ENCODE data around the gene PUS7.
"Not testable (repeated sequence)": the region's sequence is repeated elsewhere in the genome, so short reads cannot be mapped to it uniquely, and the experiment has no call there.

The PUS7 gene

DNA sequence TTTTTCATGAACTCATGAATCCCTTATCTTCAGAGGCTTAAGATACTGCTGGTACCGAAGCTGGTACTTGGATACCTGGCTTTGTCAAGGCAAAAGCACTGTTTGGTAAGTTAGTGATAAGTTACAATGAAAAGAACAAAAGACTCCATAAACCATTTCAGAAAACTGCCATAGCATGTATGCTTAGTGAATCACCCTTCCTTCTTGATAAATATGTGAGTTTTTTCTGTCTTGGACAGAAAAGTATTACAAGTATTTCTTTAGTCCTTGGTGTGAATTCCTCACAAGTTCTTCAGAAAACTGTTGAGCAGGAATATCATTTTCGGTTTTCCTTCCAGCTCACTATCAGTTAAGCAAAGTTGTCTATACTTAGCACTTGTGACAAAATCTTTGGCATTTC lies 25.6 kb downstream of the PUS7 start:
- DNase-seq = no peak

DNA sequence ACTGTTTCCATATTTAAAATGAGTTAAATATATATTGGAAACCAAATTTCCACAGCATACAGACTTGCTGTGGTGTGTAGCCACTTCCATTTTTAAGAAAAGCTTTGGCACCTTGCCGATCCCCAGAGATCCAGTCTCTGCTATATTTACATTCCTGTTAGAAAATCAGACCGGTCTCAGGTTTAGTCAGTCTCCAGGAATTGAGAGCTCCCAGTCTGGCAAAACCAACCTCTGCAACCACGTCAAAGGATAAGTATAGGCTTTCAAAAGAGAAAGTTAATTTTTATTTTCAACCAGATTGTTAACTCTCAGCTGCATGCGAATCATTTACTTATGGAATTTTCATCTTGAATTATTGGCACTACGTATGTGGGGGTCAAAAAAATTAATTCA lies 28.2 kb downstream of the PUS7 start:
- DNase-seq = no peak

DNA sequence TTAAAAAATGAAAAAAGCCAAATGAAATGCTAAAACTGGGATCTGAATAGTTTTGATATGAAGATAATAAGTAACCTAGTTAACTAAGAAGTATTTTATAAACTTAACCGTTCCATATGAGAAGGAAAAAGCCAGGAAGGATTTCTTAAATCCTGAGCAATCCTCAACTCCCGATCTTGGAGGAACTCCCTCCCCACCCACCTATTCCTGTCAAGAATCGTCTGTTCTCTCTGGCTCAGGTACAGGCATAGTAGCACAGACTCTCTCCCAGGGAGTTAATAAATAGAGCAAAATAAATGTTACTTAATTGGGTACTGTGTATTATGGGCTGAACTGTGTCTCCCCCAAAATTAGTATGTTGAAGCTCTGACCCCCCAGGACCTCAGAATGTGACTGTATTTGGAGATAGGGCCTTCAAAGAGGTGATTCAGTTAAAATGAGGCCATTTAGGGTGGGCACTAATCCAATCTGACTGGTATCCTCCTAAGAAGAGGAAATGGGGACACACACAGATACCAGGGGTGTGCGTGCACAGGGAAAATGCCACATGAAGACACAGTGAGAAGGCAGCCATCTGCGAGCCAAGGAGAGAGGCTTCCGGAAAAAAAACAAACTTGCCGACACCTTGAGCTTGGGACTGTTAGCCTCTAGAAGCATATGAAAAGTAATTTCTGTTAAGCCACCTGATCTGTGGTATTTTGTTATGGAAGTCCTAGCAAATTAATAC lies 28.7 kb downstream of the PUS7 start:
- no peak for DNase-seq

DNA sequence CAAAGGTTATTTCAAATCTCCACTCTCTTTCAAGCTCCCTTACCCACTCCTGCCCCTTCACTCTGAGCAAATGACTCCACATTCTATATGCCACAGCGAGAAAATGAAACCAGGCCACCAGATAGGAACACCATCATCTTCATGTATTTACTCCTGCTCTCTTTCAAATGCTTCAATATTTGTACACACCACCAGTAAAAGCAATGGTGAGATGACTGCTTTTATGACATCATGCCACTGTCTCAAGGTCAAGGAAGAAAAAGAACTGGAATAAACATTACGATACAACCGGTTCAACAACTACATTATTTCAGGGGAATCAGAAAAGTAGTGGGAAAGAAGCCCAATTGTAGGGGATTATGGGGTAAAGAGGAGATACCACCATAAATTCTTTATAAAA lies 32.7 kb downstream of the PUS7 start:
- no peak for DNase-seq

DNA sequence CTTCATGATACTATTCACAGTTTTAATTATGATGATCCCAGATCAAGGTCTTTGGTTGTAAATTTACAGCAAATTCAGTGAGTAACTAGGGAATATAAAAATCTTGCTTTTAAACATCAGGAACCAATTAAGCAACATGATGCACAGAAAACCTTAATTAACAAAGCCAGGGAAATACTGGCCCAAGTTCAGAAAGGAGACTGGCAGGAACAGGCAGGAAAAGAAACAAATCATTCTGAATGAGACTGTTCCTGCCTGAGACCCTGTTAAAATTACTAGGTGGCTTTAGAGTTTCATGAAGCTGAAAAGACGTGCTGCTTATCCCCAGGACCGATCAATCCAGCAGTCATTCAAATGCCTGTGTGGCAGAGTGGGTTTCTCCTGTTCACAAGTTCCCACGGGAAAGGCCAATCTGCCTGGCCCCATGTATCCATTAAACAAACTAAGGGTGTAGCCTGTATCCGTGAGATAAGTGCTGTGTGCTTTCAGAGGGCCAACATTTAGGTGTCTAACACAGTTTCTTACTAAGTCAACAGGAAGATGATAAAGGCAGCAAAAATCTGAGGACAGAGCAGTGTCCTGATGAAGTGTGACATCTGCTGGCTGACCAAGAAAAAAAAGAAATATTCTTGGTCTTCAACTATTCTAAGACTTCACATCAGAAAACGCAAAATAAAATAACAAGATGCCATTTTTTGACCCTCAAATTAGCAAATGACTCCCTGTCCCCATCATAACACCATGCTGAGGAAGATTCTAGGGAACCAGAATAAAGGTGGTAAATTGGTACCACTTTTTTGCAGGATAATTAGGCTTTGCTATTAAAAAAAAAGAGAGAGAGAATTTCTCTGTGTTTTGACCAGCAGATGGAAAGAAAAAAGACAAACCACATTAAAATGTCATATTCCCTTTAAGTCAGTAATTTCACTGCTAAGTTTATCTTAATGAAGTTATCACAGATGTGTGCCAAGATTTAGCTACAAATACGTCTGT lies 34.2 kb downstream of the PUS7 start:
- no peak for DNase-seq

- DNase-seq = no peak
These were observed 41.1 kb downstream of the PUS7 start for GRCh38 chr7:105480931-105481330.

DNA sequence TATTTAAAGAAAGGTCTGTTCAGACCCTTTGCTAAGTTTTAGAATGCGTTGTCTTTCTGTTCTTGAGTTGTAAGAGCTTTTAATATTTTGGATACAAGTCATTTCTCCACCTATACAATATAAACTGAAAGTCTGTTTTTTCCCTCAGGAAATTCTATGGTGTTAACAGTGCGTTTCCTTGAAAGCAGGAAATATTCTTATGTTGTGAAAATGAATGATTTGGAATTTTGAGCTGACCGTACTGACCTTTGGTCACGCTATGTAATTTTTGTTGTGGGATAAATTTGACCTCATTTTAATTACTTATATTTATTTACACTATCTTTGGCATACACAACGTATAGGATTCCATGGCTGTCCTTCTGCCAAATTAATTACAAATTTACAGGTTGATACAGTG lies 43.5 kb downstream of the PUS7 start:
- no peak for DNase-seq

- no peak for DNase-seq
These were observed 44.2 kb downstream of the PUS7 start for GRCh38 chr7:105477908-105478307.

DNA sequence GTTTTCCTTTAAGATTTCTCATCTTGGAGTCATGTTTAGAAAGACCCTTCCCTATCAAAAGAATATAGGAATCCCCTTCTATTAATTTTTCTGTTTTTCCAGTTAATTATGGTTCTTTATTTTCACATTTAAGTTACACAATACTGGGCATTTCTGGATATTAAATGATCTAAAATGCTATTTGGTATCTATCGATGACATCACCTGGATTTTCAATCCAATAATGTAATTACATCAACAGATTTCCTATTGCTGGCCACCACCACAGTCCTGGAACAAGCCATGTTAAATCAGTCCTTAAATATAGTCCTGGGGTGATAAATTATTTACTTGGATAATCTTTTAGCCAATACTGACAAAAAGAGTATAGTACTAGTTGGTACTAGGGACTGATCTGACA lies 48.0 kb downstream of the PUS7 start:
- DNase-seq = no peak

- DNase-seq = no peak
These were observed 48.9 kb downstream of the PUS7 start for GRCh38 chr7:105473163-105473562.

DNA sequence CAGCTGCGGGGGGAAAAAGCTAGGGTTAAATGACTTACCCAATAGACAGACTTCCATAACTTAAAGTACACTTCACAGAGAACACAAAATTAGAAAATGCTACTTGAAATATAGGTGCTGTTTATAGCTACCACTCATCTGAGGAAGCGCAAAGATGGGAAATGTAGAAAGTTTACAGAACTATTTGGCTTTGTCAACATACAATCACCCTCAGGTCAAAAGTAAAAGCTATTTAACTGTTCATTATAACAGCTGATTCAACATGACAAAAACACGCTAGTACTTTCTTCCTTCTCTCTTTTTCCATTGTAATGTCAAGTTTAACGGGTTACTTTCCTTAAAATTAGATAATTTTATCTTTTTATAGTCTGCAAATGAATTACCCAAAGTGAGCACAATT lies 51.2 kb downstream of the PUS7 start:
- no peak for DNase-seq

- no peak for DNase-seq
These were observed 52.0 kb downstream of the PUS7 start for GRCh38 chr7:105470090-105470489.

DNA sequence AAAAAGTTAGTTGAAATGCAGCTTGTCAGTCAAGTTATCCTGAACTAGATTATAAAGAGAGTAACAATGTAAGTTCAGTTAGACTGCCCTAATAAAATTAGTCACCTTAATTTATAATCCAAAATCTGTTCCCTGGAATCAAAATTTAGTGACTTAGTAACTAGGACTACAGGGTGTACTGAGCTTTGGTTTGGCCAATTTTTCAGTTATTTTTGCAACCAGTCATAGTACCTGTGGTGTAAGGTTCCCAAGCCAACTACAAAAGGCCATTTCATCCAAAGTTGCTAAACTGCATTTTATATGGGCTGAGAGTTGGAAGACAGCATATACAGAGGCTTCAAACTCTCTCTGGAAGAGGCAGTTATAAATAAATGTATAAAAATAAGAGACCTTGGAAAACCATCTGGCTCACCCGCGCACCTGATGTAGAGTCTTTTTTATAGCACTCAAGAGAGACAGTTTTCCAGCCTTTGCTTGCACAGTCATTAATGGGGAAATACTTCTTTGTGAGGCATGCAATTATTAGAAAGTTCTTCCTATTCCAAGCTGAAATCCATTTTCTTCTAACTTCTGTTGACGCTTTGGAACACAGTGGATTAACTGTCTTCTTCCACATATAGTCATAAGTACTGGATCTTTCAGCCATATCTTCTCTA lies 59.2 kb downstream of the PUS7 start:
- no peak for DNase-seq

- DNase-seq = no peak
These were observed 60.6 kb downstream of the PUS7 start for GRCh38 chr7:105461518-105461917.

DNA sequence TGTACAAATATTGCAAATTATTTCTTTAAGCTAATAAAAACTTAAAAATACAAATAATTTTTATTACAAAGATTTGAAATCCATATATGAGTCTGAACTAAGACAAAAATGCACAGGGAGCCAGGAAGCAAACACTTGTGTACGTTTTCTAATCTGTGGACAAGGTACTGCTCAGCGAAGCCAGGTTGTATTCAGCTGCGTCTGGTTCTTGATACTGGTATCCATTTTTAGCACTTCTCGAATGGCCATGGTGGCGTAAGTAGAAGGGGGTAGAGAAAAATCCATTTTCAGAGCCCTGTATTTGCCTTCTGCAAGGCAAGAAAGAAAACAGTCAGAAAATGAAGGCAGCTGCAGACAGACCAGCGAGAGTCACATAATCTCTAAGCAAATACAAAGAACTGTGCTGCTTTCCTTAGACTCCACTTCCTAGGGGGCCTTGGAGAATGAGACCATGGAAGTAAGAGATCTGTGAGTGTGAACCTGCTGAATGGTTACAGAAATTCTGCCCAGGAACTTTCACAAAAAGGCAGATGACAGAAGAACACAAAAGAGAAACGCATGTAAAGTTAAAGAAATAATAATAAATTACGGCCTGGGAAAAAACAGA lies 64.3 kb downstream of the PUS7 start:
- DNase-seq = no peak

GRCh38 chr7:105454921-105455320 lies 67.2 kb downstream of the PUS7 start:
- no peak for DNase-seq

DNA sequence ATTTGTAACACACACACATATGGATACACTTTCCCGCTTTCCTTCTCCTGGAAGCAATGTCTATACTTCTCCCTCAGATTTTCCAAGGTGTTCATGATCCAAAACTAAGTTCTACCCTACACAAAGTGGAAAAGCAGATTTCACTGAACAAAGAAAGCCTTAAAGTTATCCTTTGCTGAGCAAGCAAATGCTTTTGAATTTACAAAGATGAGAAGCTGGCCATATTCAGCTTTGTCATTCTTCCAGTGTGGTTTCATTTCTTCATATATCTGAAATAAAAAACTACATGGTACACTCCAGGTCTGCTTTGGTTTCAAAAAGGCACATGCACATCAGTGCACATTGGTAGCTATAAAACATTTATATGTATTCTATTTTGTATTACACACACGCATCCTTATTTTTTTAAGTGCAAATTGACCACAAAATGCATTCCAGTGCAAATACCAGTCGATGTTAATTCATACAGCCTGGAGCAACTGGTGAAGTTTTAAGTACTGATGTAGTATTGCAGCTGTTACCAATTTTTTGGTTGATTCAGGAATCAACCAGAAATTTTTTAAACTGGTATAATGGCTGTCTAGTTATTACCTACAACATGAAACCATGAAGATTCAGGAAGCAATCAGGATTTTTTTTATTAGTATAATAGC lies 67.8 kb downstream of the PUS7 start:
- no peak for DNase-seq

- DNase-seq = no peak
These were observed 70.0 kb downstream of the PUS7 start for GRCh38 chr7:105452085-105452484.

- not testable (repeated sequence) for DNase-seq
These were observed 71.2 kb downstream of the PUS7 start for GRCh38 chr7:105450870-105451269.

DNA sequence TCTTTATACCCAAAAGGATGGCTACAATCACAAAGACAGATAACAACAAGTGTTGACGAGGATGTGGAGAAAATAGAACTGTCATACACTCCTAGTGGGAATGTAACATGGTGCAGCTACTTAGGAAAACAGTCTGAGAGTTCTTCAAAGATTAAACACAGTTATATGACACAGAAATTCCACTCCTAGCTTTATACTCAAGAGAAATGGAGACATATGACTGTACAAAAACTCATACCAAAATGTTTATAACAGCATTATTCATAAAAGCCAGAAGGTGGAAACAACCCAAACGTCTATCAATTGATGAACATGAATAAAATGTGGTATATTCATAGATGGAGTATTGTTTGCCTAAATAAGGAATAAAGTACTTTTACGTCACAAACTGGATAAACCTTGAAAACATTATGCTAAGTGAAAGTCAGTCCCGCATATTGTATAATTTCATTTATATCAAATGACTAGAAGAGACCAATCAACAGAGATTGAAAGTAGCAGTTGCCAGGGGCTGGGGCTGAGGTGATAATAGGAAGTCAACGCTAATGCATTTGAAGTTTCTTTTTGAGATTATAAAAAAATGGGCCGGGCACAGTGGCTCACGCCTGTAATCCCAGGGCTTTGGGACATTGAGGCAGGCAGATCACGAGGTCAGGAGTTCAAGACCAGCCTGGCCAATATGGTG lies 71.8 kb downstream of the PUS7 start:
- DNase-seq = no peak

DNA sequence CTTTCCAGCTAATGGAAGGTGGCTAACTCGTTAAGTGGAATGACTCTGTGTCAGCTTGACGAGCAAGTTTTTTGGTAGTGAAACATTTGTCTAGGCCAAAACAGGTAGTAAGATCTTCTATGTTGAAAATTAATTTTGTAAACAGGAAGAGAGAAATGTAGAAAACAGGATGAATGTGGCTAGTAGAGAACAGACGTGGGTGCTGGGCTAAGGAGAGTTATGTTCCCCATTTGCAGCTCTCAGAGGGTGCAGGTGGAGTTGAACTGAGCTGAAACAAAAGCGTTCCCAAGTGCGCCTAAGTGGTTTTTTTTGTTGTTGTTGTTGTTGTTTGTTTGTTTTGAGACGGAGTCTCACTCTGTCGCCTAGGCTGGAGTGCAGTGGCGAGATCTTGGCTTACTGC lies 73.9 kb downstream of the PUS7 start:
- no peak for DNase-seq

DNA sequence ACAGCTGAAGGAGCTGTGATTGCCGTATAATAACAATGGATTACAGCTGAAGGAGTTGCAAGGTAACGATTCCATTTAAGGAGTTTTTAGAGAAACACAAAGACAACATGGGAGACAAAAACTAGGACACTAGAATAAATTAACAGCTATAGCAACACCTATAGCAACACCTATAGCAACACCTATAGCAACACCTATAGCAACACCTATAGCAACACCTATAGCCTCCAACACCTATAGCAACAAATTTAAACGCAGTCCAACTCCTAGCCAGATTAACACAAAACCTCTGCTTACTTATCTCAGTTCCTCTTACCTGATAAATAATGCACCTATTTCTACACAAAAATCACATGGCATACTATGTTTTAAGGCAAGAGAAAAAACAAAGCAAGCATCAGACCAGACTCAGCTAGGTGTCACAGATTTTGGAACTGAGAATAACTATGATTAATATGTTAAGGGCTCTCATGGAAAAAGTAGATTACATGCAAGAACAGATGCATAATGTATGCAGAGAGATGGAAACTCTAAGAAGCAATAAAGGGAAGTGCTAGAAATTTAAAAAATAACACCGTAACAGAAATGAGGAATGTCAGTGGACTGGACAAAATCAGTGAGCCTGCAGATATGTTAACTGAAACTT lies 77.6 kb downstream of the PUS7 start:
- no peak for DNase-seq
